Spleen (tissue), 7 donors: ENCODE data around the gene MRPS5.

ENCODE experiments used
- CTCF ChIP-seq, 11 experiments: fragments of 200-600 bp in 7 of 11; fragments of 450-650 bp in 4 of 11; sonication (generic) in 4 of 11; IDR thresholded peaks in 8 of 11; conservative IDR thresholded peaks in 3 of 11; 1 replicate in 7 of 11; 2 replicates in 4 of 11; pipeline versions ENCODE4 v1.4.0 to v1.8.0; 2016 to 2021; ENCODE audit warnings: antibody characterized with exemption in 11 of 11, inconsistent platforms in 4 of 11, mild to moderate bottlenecking in 1 of 11
- POLR2A ChIP-seq, 3 donors: fragments of 450-650 bp; IDR thresholded peaks; one replicate each; pipeline ENCODE4 v1.5.1; 2017; ENCODE audit warnings: antibody characterized with exemption in 3 of 3, mild to moderate bottlenecking in 1 of 3
- POLR2AphosphoS5 ChIP-seq, 3 donors: sonication (generic); formaldehyde crosslinking; IDR thresholded peaks; one replicate each; pipeline ENCODE4 v1.5.1; 2017; ENCODE audit warnings: antibody characterized with exemption in 3 of 3
- donor health status: DM: no; HTN: no; CAD: no; lungs with moderate emphysema.
- donor health status: DM: no; HTN: no; CAD: no.
- donor health status: DM: no; HTN: no; CAD: no.

GRCh38 chr2:95041060-95041823 is 80.4 kb downstream of the MRPS5 start:
- TF ChIP-seq CTCF (IDR thresholded peaks at IDR 0.05 in 8 of 11, conservative IDR thresholded peaks at IDR 0.05 in 3 of 11): no peak
- no peak for TF ChIP-seq POLR2A (IDR thresholded peaks at IDR 0.05)
- no peak for TF ChIP-seq POLR2AphosphoS5 (IDR thresholded peaks at IDR 0.05)
